CD4-positive, alpha-beta T cell treated with Interleukin-2 at 100 ng/mL for 4 hours (primary cell): ENCODE measurements around the gene ANKRD65.
"Not testable (repeated sequence)": the region's sequence is repeated elsewhere in the genome, so short reads cannot be mapped to it uniquely, and the experiment has no call there.

Source experiments
- DNase-seq: peaks from one replicate; pipeline ENCODE4 v3.0.0-alpha.2; 2020; ENCODE audit warnings: low spot score

Gene ANKRD65

GRCh38 chr1:1415751-1416150, 5.3 kb downstream of the ANKRD65 start:
- no peak for DNase-seq

DNA sequence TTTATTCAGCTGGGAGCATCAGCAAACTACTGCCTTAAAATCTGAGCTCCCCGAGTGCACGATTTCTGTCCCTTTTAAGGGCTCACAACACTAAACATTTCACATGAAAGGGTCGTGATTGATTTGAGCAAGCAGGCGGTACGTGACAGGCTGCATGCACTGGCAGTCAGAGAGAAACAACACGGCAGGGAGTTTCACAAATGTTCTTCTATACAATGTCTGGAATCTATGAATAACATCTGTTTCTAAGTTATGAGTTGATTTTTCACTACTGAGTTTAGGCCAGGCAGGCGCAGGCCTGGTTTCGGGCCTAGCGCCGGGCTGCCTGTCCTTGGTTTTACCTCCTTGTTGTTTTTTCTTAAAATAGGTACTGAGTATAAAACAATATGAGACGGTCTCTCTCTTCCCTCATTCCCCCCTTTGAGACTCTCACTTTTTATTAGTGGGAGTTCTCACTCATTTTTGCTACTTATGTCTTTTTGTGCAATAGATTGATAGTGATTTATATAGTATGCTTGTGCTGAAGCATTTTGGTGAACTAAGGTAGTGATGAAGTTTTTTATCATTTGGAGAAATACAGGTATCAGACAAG, 8.7 kb downstream of the ANKRD65 start:
- DNase-seq: not testable (repeated sequence)

- DNase-seq: no peak
Observed at GRCh38 chr1:1411626-1412025, 9.4 kb downstream of the ANKRD65 start.

- not testable (repeated sequence) for DNase-seq
Observed at GRCh38 chr1:1410238-1410637, 10.8 kb downstream of the ANKRD65 start.

- no peak for DNase-seq
Observed at GRCh38 chr1:1407636-1408318, 13.3 kb downstream of the ANKRD65 start.

DNA sequence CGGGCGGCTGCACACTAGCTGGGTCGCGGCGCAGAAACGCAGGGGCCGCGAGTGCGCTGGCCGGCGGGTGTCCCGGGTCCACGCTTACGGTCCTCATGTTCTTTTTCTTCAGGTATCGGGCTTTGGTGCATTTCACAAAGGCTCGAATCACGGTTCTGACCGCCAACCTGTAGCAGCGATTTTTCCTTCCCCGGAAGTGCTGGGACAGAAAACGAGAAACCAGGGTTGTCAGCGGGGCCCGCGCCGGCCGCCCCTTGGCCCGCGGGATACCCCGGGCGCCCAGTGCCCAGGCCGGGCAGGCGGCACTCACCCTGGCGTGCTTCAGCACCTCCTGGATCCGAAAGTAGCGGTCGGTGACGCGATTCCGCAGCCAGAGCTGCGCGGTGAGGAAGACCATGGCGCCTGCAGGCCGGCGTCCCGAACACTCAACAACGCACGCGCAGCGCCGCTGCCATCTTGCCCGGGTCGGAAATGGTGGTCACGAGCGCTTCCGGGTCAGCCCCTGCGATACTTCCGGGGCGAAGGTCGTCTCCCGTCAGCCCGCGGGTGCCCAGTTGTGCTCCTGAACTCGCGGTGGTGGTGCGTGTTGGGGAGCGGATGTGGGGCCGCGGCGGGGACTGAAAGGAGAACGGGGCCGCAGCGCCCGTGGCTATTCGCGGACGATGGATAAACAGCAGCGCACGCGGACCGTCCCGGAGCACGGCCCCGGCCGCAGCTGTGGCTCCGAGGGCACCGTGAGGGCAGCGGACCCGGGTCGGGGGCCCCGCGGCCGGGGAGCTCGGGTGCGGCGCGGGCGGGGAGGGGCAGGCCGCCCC, 14.0 kb downstream of the ANKRD65 start, which contains the start of gene MRPL20:
Gene MRPL20 (minus strand): TSS at position 473 of the 815 bp plus-strand sequence. CDS start 76 bp downstream, at position 397.
- peak; percentile 95 for DNase-seq

- DNase-seq: no peak
Observed at GRCh38 chr1:1406101-1406820, 14.8 kb downstream of the ANKRD65 start.

DNA sequence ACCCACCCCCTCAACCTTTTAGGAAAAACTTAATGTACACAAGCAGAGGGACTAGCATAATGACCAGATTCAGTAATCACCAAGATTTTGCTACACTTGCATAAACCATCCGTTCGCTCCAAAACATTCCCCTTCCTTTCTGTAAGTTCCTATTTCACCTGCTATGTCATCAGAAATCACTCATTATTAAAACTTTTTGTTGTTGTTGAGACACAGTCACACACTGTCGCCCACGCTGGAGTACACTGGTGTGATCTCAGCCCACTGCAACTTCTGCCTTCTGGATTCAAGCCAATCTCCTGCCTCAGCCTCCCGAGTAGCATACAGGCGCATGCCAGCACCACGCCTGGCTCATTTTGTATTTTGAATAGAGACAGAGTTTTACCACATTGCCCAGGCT, 17.4 kb downstream of the ANKRD65 start:
- DNase-seq: no peak

DNA sequence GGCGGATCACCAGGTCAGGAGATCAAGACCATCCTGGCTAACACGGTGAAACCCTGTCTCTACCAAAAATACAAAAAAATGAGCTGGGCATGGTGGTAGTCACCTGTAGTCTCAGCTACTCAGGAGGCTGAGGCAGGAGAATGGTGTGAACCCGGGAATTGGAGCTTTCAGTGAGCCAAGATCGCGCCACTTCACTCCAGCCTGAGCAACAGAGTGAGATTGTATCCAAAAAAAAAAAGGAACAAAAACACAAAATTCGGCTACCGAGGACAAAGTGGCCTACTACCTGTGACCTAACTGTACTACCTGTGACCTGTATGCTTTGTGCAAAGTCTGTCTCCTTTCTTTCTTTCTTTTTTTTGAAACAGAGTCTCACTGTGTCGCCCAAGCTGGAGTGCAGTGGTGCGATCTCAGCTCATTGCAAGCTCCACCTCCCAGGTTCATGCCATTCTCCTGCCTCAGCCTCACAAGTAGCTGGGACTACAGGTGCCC, 18.1 kb downstream of the ANKRD65 start:
- DNase-seq: not testable (repeated sequence)

DNA sequence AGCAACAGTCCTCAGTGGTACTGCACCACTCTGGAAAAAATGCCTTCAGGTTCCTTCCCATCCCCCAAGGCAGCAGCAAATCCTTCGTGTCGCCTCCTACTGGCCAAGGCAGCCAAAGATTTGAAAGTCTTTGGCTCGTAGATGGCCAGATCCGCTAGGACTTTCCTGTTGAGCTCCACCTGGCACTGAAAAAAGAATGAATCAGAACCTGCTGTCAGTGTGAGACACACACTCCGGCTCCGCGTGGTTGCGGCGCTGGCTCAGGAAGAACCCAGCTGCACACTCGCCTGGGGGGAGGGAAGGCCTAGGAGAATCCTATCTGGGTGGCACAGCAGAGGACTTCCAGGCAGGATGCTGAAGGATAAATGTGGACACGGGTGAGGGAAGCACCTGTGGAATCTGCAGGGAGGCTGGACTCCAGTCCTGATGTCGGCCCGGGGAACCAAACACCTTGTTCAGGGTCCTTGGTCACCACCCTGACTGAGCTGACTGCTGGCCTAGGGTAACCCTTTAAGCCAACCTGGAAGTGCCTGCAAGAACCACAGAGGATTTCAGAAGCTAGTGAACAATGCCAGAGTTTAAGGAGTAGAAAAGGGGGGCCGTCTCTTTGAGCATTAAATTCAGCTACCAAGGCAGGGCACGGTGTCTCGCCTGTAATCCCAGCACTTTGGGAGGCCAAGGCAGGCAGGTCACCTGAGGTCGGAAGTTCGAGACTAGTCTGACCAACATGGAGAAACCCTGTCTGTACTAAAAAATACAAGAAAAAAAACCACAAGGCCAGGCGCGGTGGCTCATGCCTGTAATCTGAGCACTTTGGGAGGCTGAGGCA, 18.8 kb downstream of the ANKRD65 start:
- DNase-seq: peak; percentile 22

DNA sequence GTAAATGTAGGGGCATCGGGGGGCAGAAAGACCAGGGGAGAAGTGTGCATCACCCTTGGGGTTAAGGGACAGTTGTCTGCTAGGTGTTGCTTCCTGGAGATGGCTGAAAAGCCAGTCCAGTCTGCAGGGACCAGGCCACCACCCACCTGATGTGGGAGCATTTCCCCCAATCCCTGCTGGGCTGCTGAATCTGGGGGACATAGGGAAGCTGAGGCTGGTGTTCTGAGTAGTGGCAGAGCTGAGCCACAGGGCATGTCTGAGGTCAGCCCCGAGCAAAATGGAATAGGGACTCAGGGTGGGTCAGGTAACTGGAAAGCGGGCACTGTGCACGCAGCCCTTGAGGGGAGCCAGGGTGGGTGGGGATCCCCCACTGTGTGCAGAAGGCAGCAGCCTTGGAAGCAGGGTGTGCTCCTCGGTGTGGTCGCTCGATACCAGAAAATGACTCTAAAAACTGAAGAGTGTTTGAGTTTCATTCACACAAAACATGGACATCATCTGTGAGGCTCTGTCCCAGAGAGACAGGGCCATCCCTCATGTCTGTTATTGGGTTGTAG, 19.5 kb downstream of the ANKRD65 start:
- DNase-seq: no peak

DNA sequence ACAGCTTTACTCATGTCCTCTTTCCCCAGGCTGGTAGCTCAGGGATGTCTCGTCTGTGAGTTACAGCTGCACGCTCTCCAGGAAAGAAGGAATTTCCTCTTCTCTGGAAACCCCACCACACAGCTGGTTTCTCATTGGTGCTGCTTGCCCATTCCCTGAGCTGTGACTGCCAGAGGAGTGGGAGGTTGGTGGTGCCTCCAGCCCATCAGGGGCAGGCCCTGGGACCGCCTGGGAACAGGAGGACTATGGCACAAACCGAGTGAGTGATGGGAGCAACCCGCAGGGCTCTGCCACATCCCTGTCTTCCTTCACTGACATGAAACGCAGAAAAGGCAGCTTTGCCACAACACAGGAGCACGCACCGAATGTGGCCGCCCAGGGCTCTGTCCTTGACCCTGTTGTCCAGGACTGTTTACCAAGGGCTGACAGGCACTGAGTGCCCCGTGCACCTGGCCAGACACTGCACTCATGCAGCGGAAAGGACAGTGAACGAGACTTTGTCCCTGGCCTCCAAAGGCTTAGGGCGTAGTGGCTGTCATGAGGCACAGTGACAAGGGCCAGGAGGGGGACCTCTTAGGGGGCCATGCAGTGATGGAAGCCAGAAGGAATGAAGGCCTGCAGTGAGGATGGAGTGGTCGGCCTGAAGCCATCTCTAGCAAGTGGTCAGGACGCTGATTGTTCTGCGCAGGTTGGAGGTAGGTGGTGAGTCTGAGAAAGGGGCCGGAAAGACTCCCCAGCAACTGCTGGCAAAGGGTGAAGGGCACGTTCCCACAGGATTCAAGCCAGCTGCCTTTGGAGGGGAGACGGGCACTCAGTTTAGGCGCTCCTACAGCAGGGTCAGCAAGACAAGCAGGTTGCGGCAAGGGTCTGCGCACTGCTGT, 20.3 kb downstream of the ANKRD65 start:
- no peak for DNase-seq

DNA sequence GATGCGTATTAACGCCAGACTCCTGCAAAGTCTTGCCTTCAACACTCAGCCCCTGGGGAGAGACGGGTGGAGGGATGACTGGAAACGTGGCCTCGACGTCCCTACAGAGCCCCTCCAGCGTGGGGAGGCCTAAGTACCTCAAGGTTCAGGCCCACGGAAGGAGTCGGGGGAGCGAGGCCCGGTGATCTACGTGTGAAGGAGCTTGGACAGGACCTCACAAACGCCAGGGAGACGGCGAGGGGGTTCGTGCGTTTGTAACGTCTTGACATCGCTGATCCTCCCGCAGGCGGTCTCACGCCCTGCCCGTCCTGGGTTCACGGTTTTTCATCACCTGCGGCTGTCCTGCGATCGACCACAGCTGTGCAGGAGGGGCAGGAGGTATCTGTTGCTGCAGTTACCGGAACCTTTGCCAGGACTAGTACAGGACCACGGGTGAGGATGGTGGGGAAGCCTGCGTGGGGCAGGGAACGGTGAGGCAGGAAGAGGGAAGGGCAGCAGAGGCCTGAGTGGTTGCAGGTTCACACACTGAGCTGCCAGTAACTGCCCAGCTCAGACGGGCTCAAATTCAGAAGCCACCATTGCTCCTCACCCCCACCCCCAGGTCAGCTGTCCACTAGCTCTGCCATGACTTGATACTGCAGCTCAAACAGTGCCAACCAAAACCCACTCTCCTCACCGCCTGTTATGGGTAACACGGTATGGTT, 21.1 kb downstream of the ANKRD65 start:
- no peak for DNase-seq

GRCh38 chr1:1399187-1399871, 21.7 kb downstream of the ANKRD65 start, which contains the start of gene CCNL2:
Gene CCNL2 (minus strand): TSS chr1:1399335. CDS start chr1:1399306, 29 bp downstream.
- peak; percentile 99 for DNase-seq

DNA sequence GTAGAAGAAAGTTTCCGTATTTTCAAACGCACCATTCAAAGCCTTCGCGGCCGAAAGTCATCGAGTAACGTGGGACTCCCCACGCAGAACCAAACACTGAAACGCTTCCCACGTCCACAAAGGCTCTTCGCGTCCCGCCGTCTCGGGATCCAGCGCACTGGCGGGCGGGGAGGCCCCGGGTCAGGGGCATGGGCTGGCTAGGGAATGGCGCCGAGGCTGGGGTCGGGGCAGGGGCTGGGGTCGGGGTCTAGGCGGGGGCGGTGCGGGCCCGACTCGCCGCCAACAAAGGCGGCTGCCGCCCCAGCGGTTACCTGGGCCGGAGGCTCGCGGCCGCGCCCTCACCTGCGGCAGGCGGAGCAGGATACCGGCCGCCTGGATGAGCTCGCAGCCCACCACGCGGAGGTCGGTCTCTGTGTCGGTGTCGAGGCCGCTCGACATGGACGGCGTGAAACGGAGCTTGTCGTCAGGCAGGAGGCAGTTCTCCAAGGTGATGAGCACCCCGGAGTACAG, 22.3 kb downstream of the ANKRD65 start:
- DNase-seq: no peak

- no peak for DNase-seq
Observed at GRCh38 chr1:1397839-1398523, 23.1 kb downstream of the ANKRD65 start.

- no peak for DNase-seq
Observed at GRCh38 chr1:1395166-1395565, 25.9 kb downstream of the ANKRD65 start.

GRCh38 chr1:1394116-1394515, 27.0 kb downstream of the ANKRD65 start:
- no peak for DNase-seq
